Fibroblast of lung (primary cell): Measurements from ENCODE around the gene GNB1L. TPM values are rescaled to one million over a fixed set of nuclear protein-coding genes. Genes with fewer than 3 reads are reported as not detected.

Experiments
- DNase-seq, 2 donors: peaks; one replicate each; pipeline versions ENCODE4 v3.0.0 to v3.0.0-alpha.2; 2010; ENCODE audit warnings: low read depth in 2 of 2
- H2AFZ ChIP-seq: 2 replicates; pipeline ENCODE4 v1.5.1; 2012; ENCODE audit warnings: low read length, control low read depth, inconsistent platforms
- H3K27ac ChIP-seq: 2 replicates; pipeline ENCODE4 v1.5.1; 2011; ENCODE audit warnings: low read length, control low read depth; ENCODE audit not compliant: insufficient read depth
- H3K27me3 ChIP-seq: 2 replicates; pipeline ENCODE4 v1.5.1; 2011; ENCODE audit warnings: mild to moderate bottlenecking, low read length; ENCODE audit not compliant: control insufficient read depth, insufficient read depth
- H3K36me3 ChIP-seq: 2 replicates; pipeline ENCODE4 v1.5.1; 2011; ENCODE audit warnings: low read length; ENCODE audit not compliant: control insufficient read depth, insufficient read depth
- H3K4me1 ChIP-seq: 2 replicates; pipeline ENCODE4 v1.5.1; 2011; ENCODE audit warnings: low read length; ENCODE audit not compliant: control insufficient read depth, insufficient read depth; ENCODE audit errors: extremely low read depth
- H3K4me2 ChIP-seq: 2 replicates; pipeline ENCODE4 v1.5.1; 2011; ENCODE audit warnings: low read length, control low read depth; ENCODE audit not compliant: insufficient read depth; ENCODE audit errors: extremely low read depth
- H3K4me3 ChIP-seq, 4 experiments: fragments of 200-600 bp in 1 of 4; sonication (generic) in 1 of 4; replicated peaks in 1 of 4; 2 replicates each; pipeline ENCODE4 v1.5.1; 2011 to 2016; ENCODE audit warnings: low read length in 4 of 4, low read depth in 3 of 4, mild to moderate bottlenecking in 3 of 4, control low read depth in 2 of 4, inconsistent platforms in 1 of 4, mixed read lengths in 1 of 4; ENCODE audit not compliant: insufficient read depth in 1 of 4; ENCODE audit errors: control extremely low read depth in 1 of 4
- H3K79me2 ChIP-seq: 2 replicates; pipeline ENCODE4 v1.5.1; 2012; ENCODE audit warnings: mild to moderate bottlenecking, low read length, inconsistent platforms; ENCODE audit not compliant: control insufficient read depth, insufficient read depth
- H3K9ac ChIP-seq: 2 replicates; pipeline ENCODE4 v1.5.1; 2011; ENCODE audit warnings: mild to moderate bottlenecking, low read length, control low read depth; ENCODE audit not compliant: insufficient read depth
- H3K9me3 ChIP-seq: 2 replicates; pipeline ENCODE4 v1.5.1; 2012; ENCODE audit warnings: low read depth, low read length; ENCODE audit not compliant: control insufficient read depth, insufficient read depth
- H4K20me1 ChIP-seq: 2 replicates; pipeline ENCODE4 v1.5.1; 2011; ENCODE audit warnings: low read length; ENCODE audit not compliant: control insufficient read depth, insufficient read depth; ENCODE audit errors: extremely low read depth
- EZH2 ChIP-seq: IDR thresholded peaks from 2 replicates; pipeline ENCODE4 v1.5.1; 2012; ENCODE audit warnings: low read length, control low read depth, mild to moderate bottlenecking; ENCODE audit errors: missing control alignments
- polyA plus RNA-seq, 2 donors: library from polyadenylated mRNA; depleted of rRNA in 1 of 2; stranded (reverse) in 1 of 2; unstranded in 1 of 2; fragments of >200 nt; gene quantifications; 2 replicates each; pipeline ENCODE4 v1.2.1, GENCODE V29; 2011 to 2012; ENCODE audit warnings: missing spikeins in 1 of 2
- total RNA-seq: library from RNA; depleted of rRNA; stranded (reverse); fragments of >200 nt; gene quantifications from 2 replicates; pipeline ENCODE4 v1.2.1, GENCODE V29; 2014
- TF ChIP-seq, protein P1 (sequence below), 2 donors: IDR thresholded peaks in 1 of 2; conservative IDR thresholded peaks in 1 of 2; 1 replicate in 1 of 2; 2 replicates in 1 of 2; pipeline ENCODE4 v1.5.1; 2011 to 2012; ENCODE audit warnings: low read length in 2 of 2, control low read depth in 1 of 2, inconsistent platforms in 1 of 2, low read depth in 1 of 2, mild to moderate bottlenecking in 1 of 2

The GNB1L gene
- total and polyA plus RNA-seq, 2 donors (not counting 1 experiment from before 2014, with no cell fraction given) = 1.4 to 7.8 TPM

- Histone ChIP-seq H2AFZ (no peak overlapping the region), H3K79me2 (no peaks in the 10 kb centered on the region), H3K27me3 (no peaks in the 10 kb centered on the region), H3K9ac (no peak overlapping the region), H3K4me3 (no peak overlapping the region), H3K27ac (no peak overlapping the region), H3K4me1 (no peaks in the 10 kb centered on the region), H3K4me2 (no peak overlapping the region), H3K36me3 (no peaks in the 10 kb centered on the region), H3K9me3 (no peaks in the 10 kb centered on the region), H4K20me1 (no peaks in the 10 kb centered on the region)
- no peak for TF ChIP-seq EZH2
- TF ChIP-seq, protein P1, sequence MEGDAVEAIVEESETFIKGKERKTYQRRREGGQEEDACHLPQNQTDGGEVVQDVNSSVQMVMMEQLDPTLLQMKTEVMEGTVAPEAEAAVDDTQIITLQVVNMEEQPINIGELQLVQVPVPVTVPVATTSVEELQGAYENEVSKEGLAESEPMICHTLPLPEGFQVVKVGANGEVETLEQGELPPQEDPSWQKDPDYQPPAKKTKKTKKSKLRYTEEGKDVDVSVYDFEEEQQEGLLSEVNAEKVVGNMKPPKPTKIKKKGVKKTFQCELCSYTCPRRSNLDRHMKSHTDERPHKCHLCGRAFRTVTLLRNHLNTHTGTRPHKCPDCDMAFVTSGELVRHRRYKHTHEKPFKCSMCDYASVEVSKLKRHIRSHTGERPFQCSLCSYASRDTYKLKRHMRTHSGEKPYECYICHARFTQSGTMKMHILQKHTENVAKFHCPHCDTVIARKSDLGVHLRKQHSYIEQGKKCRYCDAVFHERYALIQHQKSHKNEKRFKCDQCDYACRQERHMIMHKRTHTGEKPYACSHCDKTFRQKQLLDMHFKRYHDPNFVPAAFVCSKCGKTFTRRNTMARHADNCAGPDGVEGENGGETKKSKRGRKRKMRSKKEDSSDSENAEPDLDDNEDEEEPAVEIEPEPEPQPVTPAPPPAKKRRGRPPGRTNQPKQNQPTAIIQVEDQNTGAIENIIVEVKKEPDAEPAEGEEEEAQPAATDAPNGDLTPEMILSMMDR (conservative IDR thresholded peaks at IDR 0.05 in 1 of 2, IDR thresholded peaks at IDR 0.05 in 1 of 2; ENCODE audit: low read depth in 1 of 2, low read length in 2 of 2) = no peak
- DNase-seq = no peak
These were observed 65.9 kb downstream of the GNB1L start for GRCh38 chr22:19788661-19789225.

GRCh38 chr22:19787849-19788141 lies 66.9 kb downstream of the GNB1L start:
- no peak for TF ChIP-seq EZH2
- TF ChIP-seq, protein P1 (conservative IDR thresholded peaks at IDR 0.05 in 1 of 2, IDR thresholded peaks at IDR 0.05 in 1 of 2; ENCODE audit: low read depth in 1 of 2, low read length in 2 of 2) = no peak
- H3K27me3 ChIP-seq = no peaks in the 10 kb centered on the region
- H3K4me3 ChIP-seq = no peak overlapping the region
- no peak for DNase-seq
- H3K79me2 ChIP-seq = no peaks in the 10 kb centered on the region
- no peak overlapping the region for H2AFZ ChIP-seq
- no peaks in the 10 kb centered on the region for H4K20me1 ChIP-seq
- H3K36me3 ChIP-seq = no peaks in the 10 kb centered on the region
- no peak overlapping the region for H3K27ac ChIP-seq
- H3K9me3 ChIP-seq = no peaks in the 10 kb centered on the region
- H3K9ac ChIP-seq = no peak overlapping the region
- no peak overlapping the region for H3K4me2 ChIP-seq
- H3K4me1 ChIP-seq = no peaks in the 10 kb centered on the region

GRCh38 chr22:19786959-19787848 lies 67.5 kb downstream of the GNB1L start:
- Histone ChIP-seq H3K27ac (no peak overlapping the region), H3K36me3 (no peaks in the 10 kb centered on the region), H3K4me1 (no peaks in the 10 kb centered on the region), H3K9me3 (no peaks in the 10 kb centered on the region), H3K9ac (no peak overlapping the region), H3K27me3 (no peaks in the 10 kb centered on the region), H4K20me1 (no peaks in the 10 kb centered on the region), H3K79me2 (no peaks in the 10 kb centered on the region), H2AFZ (no peak overlapping the region), H3K4me3 (no peak overlapping the region), H3K4me2 (no peak overlapping the region)
- TF ChIP-seq, protein P1 (conservative IDR thresholded peaks at IDR 0.05 in 1 of 2, IDR thresholded peaks at IDR 0.05 in 1 of 2; ENCODE audit: low read depth in 1 of 2, low read length in 2 of 2) = no peak
- DNase-seq = no peak
